GM10847 (cell line): ENCODE measurements around the gene ITGAV.

Experiments
- POLR2A ChIP-seq: IDR thresholded peaks from 2 replicates; pipeline ENCODE4 v1.6.1; 2011; ENCODE audit not compliant: insufficient read length; ENCODE audit errors: extremely low read depth

The ITGAV gene

DNA sequence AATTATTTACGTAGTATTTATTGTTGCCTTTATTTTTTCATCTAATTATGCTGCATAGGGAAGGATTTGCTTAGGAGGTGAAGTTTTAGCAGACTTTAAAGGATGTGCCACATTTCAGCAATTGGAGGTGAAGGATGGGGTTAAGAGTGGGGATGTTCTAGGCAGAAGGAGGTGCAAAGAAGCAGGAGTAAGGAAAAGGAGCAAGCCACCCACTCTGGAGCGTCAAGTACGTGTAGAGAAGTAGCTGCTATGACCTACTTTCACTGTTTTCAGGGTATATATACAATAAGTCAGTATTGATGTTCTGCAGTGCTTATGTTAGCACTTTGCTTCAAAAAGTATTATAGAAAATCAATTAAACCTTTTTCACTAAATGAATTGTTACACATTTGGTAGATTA, 34.4 kb downstream of the ITGAV start:
- TF ChIP-seq POLR2A, result no peak

DNA sequence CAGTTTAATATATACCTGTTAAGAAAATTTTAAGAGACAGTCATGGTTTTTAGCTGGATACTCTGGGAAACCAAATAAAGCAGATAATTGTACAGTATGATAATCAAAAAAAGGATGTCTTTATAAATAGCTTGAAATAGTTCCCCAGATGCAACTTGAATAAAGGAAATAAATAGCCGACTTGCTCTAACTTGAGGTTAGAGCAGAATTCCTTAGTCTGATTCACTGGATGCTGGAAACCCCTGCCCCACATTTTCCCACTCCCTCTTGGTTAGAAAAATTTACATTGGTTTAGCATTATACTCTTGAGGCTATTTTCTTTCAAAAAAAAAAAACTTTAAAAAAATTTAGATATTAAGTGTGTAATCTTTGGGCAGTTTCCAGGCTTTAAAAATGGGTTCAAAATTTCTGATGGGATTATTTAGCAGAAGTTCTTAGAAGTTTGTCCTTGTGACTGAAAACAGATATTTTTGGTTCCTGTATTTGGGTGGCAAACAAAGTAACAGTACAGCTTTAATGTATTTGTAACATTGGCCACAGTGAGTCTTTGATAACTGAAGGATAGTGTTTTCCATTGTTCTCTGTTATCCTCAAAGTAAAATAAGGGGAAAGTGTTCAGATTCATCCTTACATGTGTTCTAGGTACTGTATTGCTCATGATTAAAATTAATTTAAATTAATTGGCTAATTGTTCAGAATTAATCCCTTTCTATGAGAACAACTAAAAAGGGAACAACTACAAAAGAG, 39.6 kb downstream of the ITGAV start:
- no peak for TF ChIP-seq POLR2A

DNA sequence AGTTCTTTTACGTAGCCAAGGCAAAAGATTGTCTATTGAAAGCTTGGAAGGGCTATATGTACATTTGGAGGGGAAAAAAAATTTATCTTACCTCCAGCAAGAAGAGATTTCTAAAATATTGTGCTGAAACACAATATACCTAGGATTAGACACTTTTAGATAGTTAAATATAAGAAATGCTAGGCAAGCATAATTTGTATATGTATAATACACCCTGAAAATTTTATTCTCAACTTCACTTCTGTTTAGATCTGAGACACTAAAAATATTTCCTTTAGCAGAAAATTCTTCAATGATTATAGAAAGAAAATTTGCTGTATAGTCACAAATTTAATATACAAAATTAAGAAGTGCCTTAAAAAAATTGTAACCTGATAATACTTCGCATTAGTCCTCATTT, 42.6 kb downstream of the ITGAV start:
- no peak for TF ChIP-seq POLR2A

DNA sequence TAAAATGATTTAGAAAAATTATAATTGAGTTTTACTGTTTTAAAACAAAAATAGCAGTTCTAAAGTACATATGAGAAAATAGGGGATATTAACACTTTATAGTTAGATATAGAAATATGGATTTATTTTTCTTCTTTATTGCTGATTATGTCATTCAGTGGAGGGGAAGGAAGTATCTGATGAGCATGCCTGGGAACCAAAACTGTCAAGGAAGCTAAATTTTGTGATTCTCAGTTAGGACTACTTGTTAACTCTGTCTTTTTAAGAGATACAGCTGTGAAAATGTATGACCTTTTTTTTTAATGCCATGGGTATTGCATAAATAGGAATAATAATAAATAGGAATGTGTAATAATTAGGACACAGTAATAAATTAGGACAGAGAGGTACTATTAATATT, 44.8 kb downstream of the ITGAV start:
- no peak for TF ChIP-seq POLR2A

GRCh38 chr2:186636800-186637496, 47.1 kb downstream of the ITGAV start:
- no peak for TF ChIP-seq POLR2A

DNA sequence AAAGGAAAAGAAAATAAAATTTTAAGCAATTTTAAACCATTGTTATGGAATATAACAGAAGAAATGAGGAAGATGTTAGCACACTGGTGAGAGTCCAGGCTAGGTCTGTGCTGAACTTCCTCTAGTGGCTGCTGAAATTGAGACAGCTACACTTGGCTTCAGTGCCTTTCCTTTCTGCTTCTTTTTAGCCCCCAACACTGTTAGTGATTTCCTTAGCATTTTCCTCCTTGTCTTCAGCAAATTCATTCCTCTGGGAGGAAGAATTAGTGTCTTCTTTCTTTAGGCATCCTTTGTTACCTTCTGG, 47.6 kb downstream of the ITGAV start:
- TF ChIP-seq POLR2A, result no peak

GRCh38 chr2:186639939-186640338, 50.1 kb downstream of the ITGAV start:
- TF ChIP-seq POLR2A, result no peak

DNA sequence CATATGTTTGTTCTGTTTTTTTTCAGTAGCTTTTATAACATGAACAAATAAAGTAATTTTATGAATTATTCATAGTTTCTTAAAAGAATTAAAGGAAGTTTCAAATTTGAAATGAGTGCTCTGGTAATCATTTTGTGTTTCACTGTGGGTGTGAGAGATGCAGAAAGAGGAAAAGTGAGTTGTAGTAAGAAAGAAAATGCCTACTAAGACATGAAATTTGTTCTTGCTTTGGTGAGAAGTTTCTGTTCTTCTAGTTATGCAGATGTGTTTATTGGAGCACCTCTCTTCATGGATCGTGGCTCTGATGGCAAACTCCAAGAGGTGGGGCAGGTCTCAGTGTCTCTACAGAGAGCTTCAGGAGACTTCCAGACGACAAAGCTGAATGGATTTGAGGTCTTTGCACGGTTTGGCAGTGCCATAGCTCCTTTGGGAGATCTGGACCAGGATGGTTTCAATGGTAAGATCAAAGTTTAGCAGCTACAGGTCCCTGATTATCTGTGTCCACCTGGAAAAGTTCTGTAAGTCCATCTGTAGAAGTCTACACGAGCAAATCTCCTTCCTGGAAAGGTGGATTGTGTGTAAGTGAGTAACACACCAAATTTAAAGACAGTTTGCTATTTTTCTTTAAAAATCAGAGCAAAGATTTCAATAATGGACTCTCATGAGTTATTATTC, 51.4 kb downstream of the ITGAV start:
- TF ChIP-seq POLR2A, result no peak

GRCh38 chr2:186641807-186642321, 52.0 kb downstream of the ITGAV start:
- no peak for TF ChIP-seq POLR2A

GRCh38 chr2:186644791-186645190, 54.9 kb downstream of the ITGAV start:
- no peak for TF ChIP-seq POLR2A

- TF ChIP-seq POLR2A, result no peak
Measured at GRCh38 chr2:186645999-186646398, 56.1 kb downstream of the ITGAV start.

DNA sequence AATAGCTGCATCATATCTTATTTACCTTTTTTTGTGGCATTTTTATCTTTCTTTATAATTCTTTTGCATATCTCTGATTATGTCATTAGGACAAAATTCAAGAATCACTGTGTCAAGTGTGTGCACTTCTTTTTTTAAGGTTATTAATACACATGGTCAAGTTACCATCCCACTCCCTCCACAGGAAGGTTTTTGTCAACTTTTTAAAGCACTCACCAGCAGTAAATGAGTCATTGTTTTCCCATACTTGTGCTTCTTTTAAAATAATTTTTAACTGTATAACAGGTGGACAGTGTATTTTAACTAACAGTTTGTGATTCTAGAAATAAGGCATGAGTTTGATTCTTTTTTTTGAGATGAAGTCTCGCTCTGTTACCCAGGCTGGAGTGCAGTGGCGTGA, 58.3 kb downstream of the ITGAV start:
- TF ChIP-seq POLR2A, result no peak

DNA sequence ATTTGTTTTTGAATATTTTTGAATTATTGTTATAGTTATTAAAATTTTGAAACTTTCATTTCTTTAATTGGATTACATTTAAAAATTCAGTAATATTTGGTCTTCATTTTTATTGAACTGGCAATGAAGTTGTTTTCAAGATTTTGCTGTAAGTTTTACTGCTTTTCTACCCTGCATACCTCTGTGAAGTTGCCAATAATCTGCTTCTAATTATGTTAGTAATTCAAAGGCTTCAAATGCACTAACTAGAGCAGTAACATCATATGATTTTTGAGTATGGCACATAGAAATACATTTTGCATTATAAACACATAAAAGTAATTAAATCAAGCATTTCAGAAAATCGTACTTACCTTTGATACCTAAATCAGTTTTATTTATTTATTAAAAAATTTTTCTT, 63.7 kb downstream of the ITGAV start:
- no peak for TF ChIP-seq POLR2A

GRCh38 chr2:186659383-186659782, 69.5 kb downstream of the ITGAV start:
- TF ChIP-seq POLR2A, result no peak

- no peak for TF ChIP-seq POLR2A
Measured at GRCh38 chr2:186664385-186665043, 74.7 kb downstream of the ITGAV start.

- no peak for TF ChIP-seq POLR2A
Measured at GRCh38 chr2:186669146-186669545, 79.3 kb downstream of the ITGAV start.

- TF ChIP-seq POLR2A, result no peak
Measured at GRCh38 chr2:186670831-186671230, 81.0 kb downstream of the ITGAV start.
